GM18499 (cell line): ENCODE results near the gene TMA16.
"Not testable (repeated sequence)": the region's sequence is repeated elsewhere in the genome, so short reads cannot be mapped to it uniquely, and the experiment has no call there.

Source experiments
- ATAC-seq: cut with Tn5 transposase; IDR thresholded peaks from one replicate; pipeline ENCODE4 v1.9.1; 2021; ENCODE audit warnings: moderate number of reproducible peaks; ENCODE audit not compliant: insufficient read depth, unreplicated experiment

Gene TMA16

GRCh38 chr4:163500586-163500985 is 6.1 kb downstream of the TMA16 start:
- no peak for ATAC-seq

GRCh38 chr4:163505374-163505773 is 10.9 kb downstream of the TMA16 start:
- no peak for ATAC-seq

- ATAC-seq, result no peak
Measured at GRCh38 chr4:163515198-163515597, 20.7 kb downstream of the TMA16 start.

GRCh38 chr4:163523791-163524365 is 29.4 kb downstream of the TMA16 start:
- ATAC-seq, result no peak

DNA sequence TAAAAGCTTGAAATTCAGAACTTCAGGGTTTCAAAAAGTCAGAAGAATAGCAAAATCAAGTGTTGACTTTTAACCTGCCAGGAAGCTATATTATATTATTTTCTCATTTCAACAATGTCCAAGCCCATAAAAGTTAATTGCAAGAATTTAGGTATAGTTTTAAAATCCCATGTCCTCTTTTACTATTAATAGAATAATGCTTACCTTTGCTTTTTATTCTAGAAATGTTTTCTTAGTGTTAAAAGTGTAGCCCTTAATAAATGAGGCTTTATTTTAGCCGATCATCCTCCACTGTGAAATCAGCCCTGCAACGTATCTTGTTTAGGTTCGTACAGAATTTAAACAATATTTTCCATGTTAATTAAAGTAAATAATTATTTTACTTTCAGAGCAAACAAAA is 31.5 kb downstream of the TMA16 start:
- ATAC-seq, result no peak

- no peak for ATAC-seq
Measured at GRCh38 chr4:163527172-163527571, 32.7 kb downstream of the TMA16 start.

DNA sequence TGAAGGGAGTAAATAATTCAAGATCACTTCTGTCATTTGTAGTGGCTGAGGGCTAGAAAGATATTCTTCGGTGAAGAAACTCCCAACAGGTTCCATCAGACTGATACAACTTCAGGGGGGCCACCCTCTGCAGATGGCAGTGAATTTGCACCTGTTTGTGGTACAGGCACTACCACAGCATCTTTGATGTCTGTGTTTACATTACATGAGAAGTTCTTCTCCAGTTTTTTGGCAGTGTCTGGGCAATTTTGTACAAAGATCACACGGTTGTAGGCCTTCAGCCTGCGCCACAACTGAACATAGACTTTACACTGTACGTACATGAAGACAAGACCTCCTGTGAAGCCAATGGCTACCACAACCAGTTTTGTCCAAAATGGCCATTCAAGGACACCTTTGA is 34.2 kb downstream of the TMA16 start:
- ATAC-seq, result no peak

DNA sequence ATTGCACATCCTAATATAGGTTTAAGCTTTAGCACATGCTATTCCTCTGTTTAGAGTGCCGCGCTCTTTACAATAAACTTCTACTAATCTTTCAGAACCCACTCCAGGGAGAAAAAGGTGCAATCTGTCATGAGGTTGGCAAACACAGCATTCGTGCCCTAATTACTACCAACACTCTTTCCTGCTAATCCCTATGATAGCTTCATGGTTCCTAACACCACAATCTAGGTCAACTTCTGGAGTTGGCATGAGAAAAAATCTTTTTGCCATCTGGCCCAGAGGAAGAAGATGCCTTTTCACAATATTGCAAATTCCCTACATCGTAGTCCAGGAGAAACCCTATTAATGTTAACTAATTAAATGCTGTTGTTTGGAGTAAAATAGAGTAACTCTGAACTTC is 39.6 kb downstream of the TMA16 start:
- no peak for ATAC-seq

DNA sequence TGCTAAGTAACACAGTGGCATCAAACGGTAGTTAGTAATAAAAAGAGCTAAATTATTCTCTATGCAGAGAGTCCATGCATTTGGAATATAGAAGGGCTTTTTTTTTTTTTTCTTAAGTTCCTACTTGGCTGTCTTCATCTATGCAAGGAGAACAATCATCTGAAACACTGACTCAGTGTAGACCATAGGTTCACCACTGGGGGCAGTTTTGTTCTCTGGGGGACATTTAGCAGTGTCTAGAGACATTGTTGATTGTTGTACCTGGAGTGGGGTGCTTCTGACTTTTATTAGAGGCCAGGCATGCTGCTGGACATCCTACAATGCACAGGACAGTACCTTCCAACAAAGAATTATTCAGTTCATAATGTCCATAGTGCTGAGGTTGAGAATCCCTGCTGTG is 41.2 kb downstream of the TMA16 start:
- no peak for ATAC-seq

- no peak for ATAC-seq
Measured at GRCh38 chr4:163536091-163536490, 41.6 kb downstream of the TMA16 start.

DNA sequence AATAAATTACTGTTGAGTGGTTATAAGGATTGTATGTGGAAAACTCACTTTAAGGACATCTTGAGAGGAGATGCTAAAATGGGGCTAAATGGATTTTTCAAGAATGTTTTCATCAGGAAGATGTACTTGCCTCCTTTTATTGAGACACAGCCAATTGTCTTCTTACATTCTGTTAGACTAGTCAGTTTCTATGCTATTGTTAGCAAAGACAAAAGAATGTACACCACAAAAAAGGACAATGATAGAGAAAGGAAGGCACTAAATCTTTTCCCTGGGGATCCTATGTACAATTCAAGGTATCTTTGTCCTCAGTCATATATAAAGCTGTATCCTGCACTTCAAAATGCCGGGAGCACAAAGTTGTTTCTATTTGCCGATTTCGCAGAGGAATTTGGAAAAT is 42.6 kb downstream of the TMA16 start:
- no peak for ATAC-seq

DNA sequence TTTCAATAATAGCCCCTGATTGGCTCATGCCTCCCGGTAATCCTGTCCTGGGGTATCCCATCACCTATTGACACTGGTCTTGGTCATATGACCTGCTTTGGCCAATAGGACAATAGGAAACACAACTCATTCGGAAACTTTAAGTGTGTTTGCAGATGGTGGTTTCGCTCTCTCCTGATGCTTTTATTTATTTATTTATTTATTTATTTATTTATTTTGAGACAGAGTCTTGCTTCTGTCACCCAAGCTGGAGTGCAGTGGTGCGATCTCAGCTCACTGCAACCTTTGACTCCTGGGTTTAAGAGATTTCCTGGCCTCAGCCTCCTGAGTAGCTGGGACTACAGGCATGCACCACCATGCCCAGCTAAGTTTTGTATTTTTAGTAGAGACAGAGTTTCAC is 44.3 kb downstream of the TMA16 start:
- not testable (repeated sequence) for ATAC-seq

DNA sequence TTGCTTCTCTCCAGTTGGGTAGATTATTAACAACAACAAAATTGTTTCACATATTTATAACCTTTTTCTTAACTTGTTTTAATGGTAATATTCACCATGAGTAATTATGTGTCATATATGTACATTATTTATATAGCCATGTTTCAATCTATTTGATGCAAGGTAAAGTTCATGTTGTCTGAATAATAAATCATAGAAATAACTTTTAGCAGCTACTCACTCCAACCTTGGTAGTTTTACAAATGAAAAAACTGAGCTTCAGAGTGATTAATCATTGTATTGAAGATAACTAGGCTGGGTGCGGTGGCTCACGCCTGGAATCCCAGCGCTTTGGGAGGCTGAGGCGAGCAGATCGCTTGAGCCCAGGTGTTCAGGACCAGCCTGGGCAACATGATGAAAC is 46.0 kb downstream of the TMA16 start:
- ATAC-seq, result no peak

GRCh38 chr4:163540977-163541376 is 46.5 kb downstream of the TMA16 start:
- no peak for ATAC-seq

DNA sequence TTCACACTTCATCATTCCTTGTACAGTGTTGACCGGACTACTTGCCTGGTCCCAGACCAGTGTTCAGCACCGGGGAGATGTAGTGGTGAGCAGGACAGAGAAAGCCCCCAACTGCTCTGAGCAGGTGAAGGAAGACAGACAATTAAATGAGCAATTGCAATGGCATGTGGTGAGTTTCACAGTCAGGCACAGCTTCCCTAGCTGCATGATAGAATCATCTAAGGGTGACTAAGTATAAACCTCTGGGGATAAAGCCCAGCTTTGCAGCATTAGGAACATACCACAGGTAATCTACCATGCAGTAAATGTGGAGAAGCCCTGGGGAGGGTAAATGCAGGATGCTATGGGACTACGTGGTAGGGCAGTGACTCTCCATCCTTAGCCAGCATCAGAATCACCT is 47.8 kb downstream of the TMA16 start:
- ATAC-seq, result no peak

- ATAC-seq, result peak; percentile 63
Measured at GRCh38 chr4:163544407-163545038, 50.0 kb downstream of the TMA16 start.

- no peak for ATAC-seq
Measured at GRCh38 chr4:163548481-163549243, 54.2 kb downstream of the TMA16 start.

GRCh38 chr4:163550869-163551267 is 56.4 kb downstream of the TMA16 start:
- no peak for ATAC-seq

- ATAC-seq, result no peak
Measured at GRCh38 chr4:163553146-163553545, 58.7 kb downstream of the TMA16 start.

GRCh38 chr4:163554870-163555465 is 60.5 kb downstream of the TMA16 start:
- no peak for ATAC-seq

DNA sequence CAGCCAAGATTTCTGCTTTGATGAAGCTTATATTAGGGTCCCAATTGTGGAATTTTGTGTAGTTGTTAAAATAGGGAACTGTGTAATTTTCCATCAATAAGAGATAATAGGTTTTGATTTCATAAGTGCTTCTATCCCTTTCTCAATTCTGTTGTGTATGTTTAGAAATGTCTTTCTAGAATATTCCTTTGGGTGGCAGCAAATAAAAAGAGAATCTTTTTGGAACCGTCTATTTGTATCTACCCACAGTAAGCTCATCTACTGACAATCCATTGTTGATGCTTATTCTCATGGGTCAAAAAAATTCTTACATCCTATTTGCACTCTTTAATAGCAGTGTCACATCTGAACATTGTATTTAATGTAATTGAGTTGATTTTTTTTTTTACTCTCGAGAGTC is 61.7 kb downstream of the TMA16 start:
- no peak for ATAC-seq
